ENCODE data around the gene BAG1.

Gene BAG1

GRCh38 chr9:33289936-33290246 lies 25.4 kb upstream of the BAG1 start:
- Histone ChIP-seq H3K27ac (peak overlapping the region; percentile 96), H3K9me3 (no peaks in the 10 kb centered on the region), H3K36me3 (peaks cover 2% of the 10 kb centered on the region), H3K27me3 (no peaks in the 10 kb centered on the region), H3K4me3 (ENCODE audit: low read depth in 1 of 2, low read length in 1 of 2) (peak overlapping the region; percentile 91 to 98), H3K4me1 (ENCODE audit: control insufficient read depth in 1 of 2, insufficient read depth in 1 of 2, low read depth in 1 of 2, low read length in 1 of 2) (peaks cover 28 to 30% of the 10 kb centered on the region in 2 experiments)
- TF ChIP-seq CTCF (IDR thresholded peaks at IDR 0.05): no peak

- H3K27ac ChIP-seq: peak overlapping the region; percentile 96
- H3K4me3 ChIP-seq (ENCODE audit: low read depth in 1 of 2, low read length in 1 of 2): peak overlapping the region; percentile 91 to 98
- no peaks in the 10 kb centered on the region for H3K27me3 ChIP-seq
- no peaks in the 10 kb centered on the region for H3K36me3 ChIP-seq
- H3K4me1 ChIP-seq (ENCODE audit: control insufficient read depth in 1 of 2, insufficient read depth in 1 of 2, low read depth in 1 of 2, low read length in 1 of 2): peaks cover 28 to 30% of the 10 kb centered on the region in 2 experiments
- no peak for TF ChIP-seq CTCF (IDR thresholded peaks at IDR 0.05)
- no peaks in the 10 kb centered on the region for H3K9me3 ChIP-seq
These were observed 25.0 kb upstream of the BAG1 start for GRCh38 chr9:33289496-33289895.

GRCh38 chr9:33288828-33289483 lies 24.4 kb upstream of the BAG1 start:
- TF ChIP-seq CTCF (IDR thresholded peaks at IDR 0.05): no peak
- Histone ChIP-seq H3K9me3 (no peaks in the 10 kb centered on the region), H3K4me1 (ENCODE audit: control insufficient read depth in 1 of 2, insufficient read depth in 1 of 2, low read depth in 1 of 2, low read length in 1 of 2) (peaks cover 28 to 30% of the 10 kb centered on the region in 2 experiments), H3K4me3 (ENCODE audit: low read depth in 1 of 2, low read length in 1 of 2) (peak overlapping the region in 1 of 2 experiments; percentile 98), H3K36me3 (peaks cover 2% of the 10 kb centered on the region), H3K27me3 (no peaks in the 10 kb centered on the region), H3K27ac (peak overlapping the region; percentile 96)

- H3K36me3 ChIP-seq: peaks cover 9% of the 10 kb centered on the region
- peaks cover 28 to 30% of the 10 kb centered on the region in 2 experiments for H3K4me1 ChIP-seq (ENCODE audit: control insufficient read depth in 1 of 2, insufficient read depth in 1 of 2, low read depth in 1 of 2, low read length in 1 of 2)
- peak overlapping the region; percentile 96 for H3K27ac ChIP-seq
- no peak overlapping the region for H3K4me3 ChIP-seq (ENCODE audit: low read depth in 1 of 2, low read length in 1 of 2)
- no peaks in the 10 kb centered on the region for H3K27me3 ChIP-seq
- no peak for TF ChIP-seq CTCF (IDR thresholded peaks at IDR 0.05)
- H3K9me3 ChIP-seq: no peaks in the 10 kb centered on the region
These were observed 23.7 kb upstream of the BAG1 start for GRCh38 chr9:33288235-33288634.

GRCh38 chr9:33287087-33287490 lies 22.6 kb upstream of the BAG1 start:
- H3K4me1 ChIP-seq (ENCODE audit: control insufficient read depth in 1 of 2, insufficient read depth in 1 of 2, low read depth in 1 of 2, low read length in 1 of 2): peaks cover 28 to 30% of the 10 kb centered on the region in 2 experiments
- H3K27ac ChIP-seq: peak overlapping the region; percentile 96
- no peak overlapping the region for H3K4me3 ChIP-seq (ENCODE audit: low read depth in 1 of 2, low read length in 1 of 2)
- no peaks in the 10 kb centered on the region for H3K27me3 ChIP-seq
- H3K9me3 ChIP-seq: no peaks in the 10 kb centered on the region
- H3K36me3 ChIP-seq: peaks cover 20% of the 10 kb centered on the region
- peak; percentile 45 for TF ChIP-seq CTCF (IDR thresholded peaks at IDR 0.05)

All from neutrophil (primary cell).